ENCODE data around the gene STRADA. TPM values are rescaled to one million over a fixed set of nuclear protein-coding genes. Genes with fewer than 3 reads are reported as not detected.
A peak's percentile ranks its signal among the peaks of the same experiment; 100 is the strongest.

The STRADA gene
- total RNA-seq: 3.2 TPM

GRCh38 chr17:63741408-63742173 lies at the start of gene STRADA:
TSS of gene STRADA (minus strand) at chr17:63741799. CDS start at chr17:63728369, 13,430 bp downstream.
- intact Hi-C loops (cut with DNase I): loop anchor here (2.0 kb wide), 4 partner anchors 31 to 119 kb away; partner anchors contain the start of genes CCDC47, FTSJ3, LIMD2 and MAP3K3
- Histone ChIP-seq H3K4me1 (peaks cover 0 to 10% of the 10 kb centered on the region in 2 donors), H3K9me3 (no peaks in the 10 kb centered on the region), H3K4me3 (peak within 1 kb of the TSS; percentile 84 to 90), H3K27ac (peak within 1 kb of the TSS; percentile 91 to 94), H3K27me3 (no peaks in the 10 kb centered on the region), H3K36me3 (peaks cover 2 to 10% of the 10 kb centered on the region in 2 donors)
- DNase-seq (ENCODE audit: low spot score in 2 of 2): peak; percentile 94 to 99
- TF ChIP-seq CTCF (IDR thresholded peaks at IDR 0.05): no peak

DNA sequence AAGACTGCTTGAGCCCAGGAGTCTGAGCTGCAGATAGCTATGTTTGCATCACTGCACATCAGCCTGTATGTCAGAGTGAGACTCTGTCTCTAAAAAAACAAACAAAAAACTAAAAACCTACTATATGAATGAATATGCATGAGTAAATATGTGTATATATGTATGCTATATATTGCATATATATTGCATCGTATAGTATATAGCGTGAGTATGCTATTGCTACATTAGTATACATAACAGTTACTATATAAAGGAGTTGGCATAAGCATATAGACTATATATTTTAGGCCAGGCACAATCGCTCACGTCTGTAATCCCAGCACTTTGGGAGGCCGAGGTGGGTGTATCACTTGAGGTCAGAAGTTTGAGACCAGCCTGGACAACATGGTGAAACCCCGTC lies 48.5 kb upstream of the STRADA start:
- H3K27me3 ChIP-seq: no peaks in the 10 kb centered on the region
- TF ChIP-seq CTCF (IDR thresholded peaks at IDR 0.05): no peak
- peaks cover 71 to 77% of the 10 kb centered on the region in 2 donors for H3K36me3 ChIP-seq
- DNase-seq (ENCODE audit: low spot score in 2 of 2): no peak
- H3K27ac ChIP-seq: no peak overlapping the region
- intact Hi-C loops (cut with DNase I): no loop called here
- H3K9me3 ChIP-seq: no peaks in the 10 kb centered on the region
- no peak overlapping the region for H3K4me3 ChIP-seq
- no peaks in the 10 kb centered on the region for H3K4me1 ChIP-seq

DNA sequence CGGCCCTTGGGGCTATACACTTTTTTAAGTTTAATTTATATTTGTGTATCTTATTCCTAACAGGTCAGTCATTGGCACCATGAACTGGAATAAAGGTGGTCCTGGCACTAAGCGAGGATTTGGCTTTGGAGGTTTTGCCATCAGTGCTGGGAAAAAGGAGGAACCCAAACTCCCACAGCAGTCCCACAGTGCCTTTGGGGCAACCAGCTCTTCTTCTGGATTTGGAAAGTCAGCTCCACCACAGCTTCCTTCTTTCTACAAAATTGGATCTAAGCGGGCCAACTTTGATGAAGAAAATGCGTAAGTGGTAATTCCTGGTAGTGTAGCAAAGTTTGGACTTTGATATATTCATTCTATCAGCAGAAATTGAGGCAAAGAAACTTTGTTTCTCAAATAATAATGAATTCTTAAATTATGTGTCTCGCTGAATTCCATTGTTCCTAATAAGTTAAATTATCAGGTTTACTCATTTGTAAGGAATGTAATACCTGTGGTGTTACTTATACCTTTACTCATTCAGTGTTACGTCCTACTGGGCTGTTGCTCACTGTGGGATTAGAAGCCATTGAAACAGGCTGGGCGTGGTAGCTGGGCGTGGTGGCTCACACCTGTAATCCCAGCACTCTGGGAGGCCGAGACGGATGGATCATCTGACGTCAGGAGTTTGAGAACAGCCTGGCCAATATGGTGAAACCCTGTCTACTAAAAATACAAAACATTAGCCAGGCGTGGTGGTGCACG lies 45.5 kb upstream of the STRADA start:
- no peak for TF ChIP-seq CTCF (IDR thresholded peaks at IDR 0.05)
- Histone ChIP-seq H3K9me3 (no peaks in the 10 kb centered on the region), H3K27ac (no peak overlapping the region), H3K4me3 (no peak overlapping the region), H3K27me3 (no peaks in the 10 kb centered on the region), H3K4me1 (no peaks in the 10 kb centered on the region), H3K36me3 (peaks cover 45 to 52% of the 10 kb centered on the region in 2 donors)
- DNase-seq (ENCODE audit: low spot score in 2 of 2): no peak
- intact Hi-C loops (cut with DNase I): no loop called here

DNA sequence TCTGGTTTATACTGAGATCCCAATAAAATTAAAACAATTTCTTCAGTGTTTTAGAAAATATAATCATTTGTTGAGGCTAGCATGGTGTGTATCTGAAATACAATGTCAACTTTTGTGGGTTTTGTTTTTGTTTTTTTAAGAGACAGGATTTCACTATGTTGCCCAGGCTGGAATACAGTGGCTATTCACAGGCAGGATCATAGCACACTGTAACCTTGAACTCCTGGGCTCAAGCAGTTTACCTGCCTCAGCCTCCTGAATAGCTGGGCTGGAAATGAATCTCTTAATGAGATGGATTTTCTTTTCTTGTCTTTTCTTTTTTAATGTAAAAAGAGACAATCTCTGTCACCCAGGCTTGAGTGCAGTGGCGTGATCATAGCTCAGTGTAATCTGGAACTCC lies 44.5 kb upstream of the STRADA start:
- H3K27ac ChIP-seq: no peak overlapping the region
- intact Hi-C loops (cut with DNase I): no loop called here
- H3K9me3 ChIP-seq: no peaks in the 10 kb centered on the region
- no peak for TF ChIP-seq CTCF (IDR thresholded peaks at IDR 0.05)
- H3K4me3 ChIP-seq: no peak overlapping the region
- H3K36me3 ChIP-seq: peaks cover 39 to 44% of the 10 kb centered on the region in 2 donors
- no peaks in the 10 kb centered on the region for H3K27me3 ChIP-seq
- no peak for DNase-seq (ENCODE audit: low spot score in 2 of 2)
- H3K4me1 ChIP-seq: no peaks in the 10 kb centered on the region

DNA sequence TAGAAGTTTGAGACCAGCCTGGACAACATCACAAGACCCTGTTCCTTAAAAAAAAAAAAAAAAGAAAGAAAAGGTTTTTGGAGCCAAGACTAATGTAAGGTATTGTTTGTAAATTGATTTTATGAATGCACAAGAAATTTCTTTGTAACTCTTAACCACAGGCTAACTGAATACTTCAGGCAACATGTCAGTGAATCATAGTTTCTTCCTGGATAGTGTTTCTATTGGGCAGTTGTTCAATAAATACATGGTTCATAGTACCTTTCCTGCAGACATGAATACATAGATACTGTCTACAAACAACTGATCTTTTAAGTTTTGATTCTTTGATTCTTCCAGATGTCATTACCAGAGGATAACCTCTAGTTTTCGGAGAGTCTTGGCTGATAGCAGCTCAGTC lies 44.0 kb upstream of the STRADA start:
- Histone ChIP-seq H3K27ac (no peak overlapping the region), H3K36me3 (peaks cover 37 to 41% of the 10 kb centered on the region in 2 donors), H3K4me1 (no peaks in the 10 kb centered on the region)

More for the DNA sequence above, 44.0 kb upstream of the STRADA start:
- intact Hi-C loops (cut with DNase I): no loop called here
- Histone ChIP-seq H3K9me3 (no peaks in the 10 kb centered on the region), H3K4me3 (no peak overlapping the region), H3K27me3 (no peaks in the 10 kb centered on the region)
- TF ChIP-seq CTCF (IDR thresholded peaks at IDR 0.05): no peak
- no peak for DNase-seq (ENCODE audit: low spot score in 2 of 2)

Measured in ascending aorta (tissue), 2 donors.